H1 (cell line): Measurements from ENCODE around the gene AGPAT3. TPM values are rescaled to one million over a fixed set of nuclear protein-coding genes. Genes with fewer than 3 reads are reported as not detected.
A peak's percentile ranks its signal among the peaks of the same experiment; 100 is the strongest.

Experiments
- CTCF ChIA-PET: fragments of 300-600 bp; sonication (Branson Sonifier 250); formaldehyde crosslinking; loops from one replicate; lab custom pipeline; 2021; ENCODE audit not compliant: partially characterized antibody; lab: Charles Lee
- POLR2A ChIA-PET: fragments of 300-600 bp; sonication (Branson Sonifier 250); formaldehyde crosslinking; loops from one replicate; lab custom pipeline; 2021; ENCODE audit warnings: inconsistent platforms; ENCODE audit not compliant: partially characterized antibody; lab: Charles Lee
- DNase-seq, 2 experiments: peaks; one replicate each; pipeline versions ENCODE4 v3.0.0 to v3.0.0-alpha.2; 2010 to 2022; ENCODE audit warnings: low spot score in 2 of 2, low read depth in 1 of 2, mixed read lengths in 1 of 2
- FAIRE-seq: peaks from 2 replicates; lab custom pipeline; 2011; peaks lifted over from hg19 to GRCh38; lab: Jason Lieb, UNC
- H2AFZ ChIP-seq: 2 replicates; pipeline ENCODE4 v1.8.1; 2012; ENCODE audit warnings: low read length, inconsistent platforms
- H2AK5ac ChIP-seq: 2 replicates; pipeline ENCODE4 v1.6.1; 2013; ENCODE audit warnings: low read depth, low read length
- H2BK120ac ChIP-seq: replicated peaks from 2 replicates; pipeline ENCODE3; 2013; ENCODE audit warnings: low read depth, low read length, inconsistent platforms
- H2BK12ac ChIP-seq: 2 replicates; pipeline ENCODE4 v1.6.1; 2013; ENCODE audit warnings: low read depth, low read length
- H2BK15ac ChIP-seq: 2 replicates; pipeline ENCODE4 v1.6.1; 2013; ENCODE audit warnings: low read length
- H2BK20ac ChIP-seq: 2 replicates; pipeline ENCODE4 v1.6.1; 2013; ENCODE audit warnings: low read length
- H2BK5ac ChIP-seq: 2 replicates; pipeline ENCODE4 v1.6.1; 2013; ENCODE audit warnings: low read depth, low read length
- H3K14ac ChIP-seq: 2 replicates; pipeline ENCODE4 v1.6.1; 2013; ENCODE audit warnings: inconsistent platforms; ENCODE audit not compliant: insufficient read length
- H3K18ac ChIP-seq: 2 replicates; pipeline ENCODE4 v1.6.1; 2013; ENCODE audit warnings: low read length; ENCODE audit errors: extremely low read depth
- H3K23ac ChIP-seq: 2 replicates; pipeline ENCODE4 v1.6.1; 2013; ENCODE audit warnings: inconsistent platforms; ENCODE audit not compliant: insufficient read length
- H3K23me2 ChIP-seq: 2 replicates; pipeline ENCODE4 v1.6.1; 2013; ENCODE audit warnings: low read depth, low read length
- H3K27ac ChIP-seq: 2 replicates; pipeline ENCODE4 v1.6.1; 2011; ENCODE audit warnings: low read depth, low read length, inconsistent platforms
- H3K27me3 ChIP-seq, 4 experiments: replicated peaks in 1 of 4; 1 replicate in 1 of 4; 2 replicates in 3 of 4; pipeline versions ENCODE4 v1.6.1 to v1.8.1; 2011 to 2013; ENCODE audit warnings: low read length in 3 of 4, mild to moderate bottlenecking in 3 of 4, inconsistent platforms in 2 of 4, mixed read lengths in 2 of 4, moderate library complexity in 1 of 4; ENCODE audit not compliant: control insufficient read depth in 3 of 4, insufficient read depth in 3 of 4; ENCODE audit errors: extremely low read depth in 1 of 4
- H3K36me3 ChIP-seq, 4 experiments: 2 replicates each; pipeline versions ENCODE4 v1.6.1 to v1.8.1; 2011 to 2013; ENCODE audit warnings: mild to moderate bottlenecking in 4 of 4, low read length in 3 of 4, moderate library complexity in 2 of 4, control low read depth in 1 of 4, inconsistent platforms in 1 of 4; ENCODE audit not compliant: insufficient read depth in 4 of 4, control insufficient read depth in 2 of 4
- H3K4ac ChIP-seq: replicated peaks from 2 replicates; pipeline ENCODE3; 2013; ENCODE audit warnings: low read length, low read depth, mixed read lengths, inconsistent platforms; ENCODE audit not compliant: insufficient read length
- H3K4me1 ChIP-seq, 4 experiments: replicated peaks in 1 of 4; 1 replicate in 1 of 4; 2 replicates in 3 of 4; pipeline versions ENCODE4 v1.6.1 to v1.8.1; 2011 to 2013; ENCODE audit warnings: low read length in 3 of 4, inconsistent platforms in 2 of 4, mixed read lengths in 1 of 4; ENCODE audit not compliant: insufficient read depth in 4 of 4, control insufficient read depth in 3 of 4
- H3K4me2 ChIP-seq, 2 experiments: 2 replicates each; pipeline versions ENCODE4 v1.6.1 to v1.8.1; 2011 to 2013; ENCODE audit warnings: low read depth in 2 of 2, low read length in 2 of 2, control low read depth in 1 of 2, inconsistent platforms in 1 of 2, mild to moderate bottlenecking in 1 of 2; ENCODE audit not compliant: insufficient read depth in 1 of 2
- H3K4me3 ChIP-seq, 4 experiments: fragments of 200-600, 300-600 bp in 1 of 4; sonication (generic), shearing (Covaris generic), sonication (Bioruptor Twin) in 1 of 4; 2 replicates each; pipeline versions ENCODE4 v1.5.1 to v1.8.1; 2011 to 2016; ENCODE audit warnings: low read length in 4 of 4, low read depth in 3 of 4, control low read depth in 2 of 4, inconsistent platforms in 2 of 4, mild to moderate bottlenecking in 2 of 4, mixed read lengths in 1 of 4, moderate library complexity in 1 of 4; ENCODE audit not compliant: insufficient read depth in 2 of 4; ENCODE audit errors: extremely low read depth in 1 of 4
- H3K56ac ChIP-seq: replicated peaks from 2 replicates; pipeline ENCODE3; 2013; ENCODE audit warnings: low read depth, mild to moderate bottlenecking, mixed read lengths, low read length, inconsistent platforms; ENCODE audit not compliant: insufficient read length
- H3K79me1 ChIP-seq: 2 replicates; pipeline ENCODE4 v1.6.1; 2013; ENCODE audit warnings: low read depth, low read length, control low read depth
- H3K79me2 ChIP-seq, 2 experiments: 2 replicates each; pipeline versions ENCODE4 v1.6.1 to v1.8.1; 2012 to 2013; ENCODE audit warnings: low read length in 2 of 2, mild to moderate bottlenecking in 2 of 2, inconsistent platforms in 1 of 2; ENCODE audit not compliant: insufficient read depth in 2 of 2, control insufficient read depth in 1 of 2
- H3K9ac ChIP-seq, 4 experiments: replicated peaks in 1 of 4; 1 replicate in 1 of 4; 2 replicates in 3 of 4; pipeline versions ENCODE4 v1.6.1 to v1.8.1; 2011 to 2013; ENCODE audit warnings: low read depth in 3 of 4, low read length in 3 of 4, control low read depth in 2 of 4, mild to moderate bottlenecking in 2 of 4, moderate library complexity in 2 of 4, inconsistent platforms in 1 of 4; ENCODE audit errors: extremely low read depth in 1 of 4
- H3K9me3 ChIP-seq, 2 experiments: 2 replicates each; pipeline versions ENCODE4 v1.6.1 to v1.8.1; 2012 to 2013; ENCODE audit warnings: mild to moderate bottlenecking in 2 of 2, moderate library complexity in 2 of 2, control low read depth in 1 of 2, inconsistent platforms in 1 of 2, low read depth in 1 of 2, low read length in 1 of 2, mixed read lengths in 1 of 2; ENCODE audit not compliant: insufficient read depth in 2 of 2
- H4K20me1 ChIP-seq, 2 experiments: replicated peaks in 1 of 2; 2 replicates each; pipeline versions ENCODE3 to v1.8.1; 2011 to 2013; ENCODE audit warnings: inconsistent platforms in 2 of 2, low read length in 2 of 2, mild to moderate bottlenecking in 1 of 2; ENCODE audit not compliant: insufficient read depth in 2 of 2, control insufficient read depth in 1 of 2
- H4K5ac ChIP-seq: 2 replicates; pipeline ENCODE4 v1.6.1; 2013; ENCODE audit warnings: low read length, low read depth, mixed read lengths, inconsistent platforms; ENCODE audit not compliant: insufficient read length
- H4K8ac ChIP-seq: 2 replicates; pipeline ENCODE4 v1.8.0; 2013; ENCODE audit warnings: mild to moderate bottlenecking, moderate library complexity, low read length, inconsistent platforms; ENCODE audit not compliant: insufficient read depth; ENCODE audit errors: extremely low read depth
- H4K91ac ChIP-seq: replicated peaks from 2 replicates; pipeline ENCODE3; 2013; ENCODE audit warnings: low read length, mixed read lengths, inconsistent platforms; ENCODE audit not compliant: insufficient read length
- RXRA ChIP-seq: IDR thresholded peaks from 2 replicates; pipeline ENCODE4 v1.6.1; 2011; ENCODE audit warnings: low read depth, mild to moderate bottlenecking, low read length, moderate library complexity; ENCODE audit not compliant: insufficient read depth
- WGBS, 2 experiments: shearing (Covaris generic) in 1 of 2; methylation state at CpG; one replicate each; pipeline versions ENCODE4 v1.1.6 to v1.1.7; 2013 to 2015; ENCODE audit warnings: low lambda C conversion rate in 2 of 2, mixed read lengths in 2 of 2, inconsistent platforms in 1 of 2, low coverage in 1 of 2, missing lambda C conversion rate in 1 of 2; ENCODE audit not compliant: insufficient replicate concordance in 2 of 2, insufficient coverage in 1 of 2, insufficient read length in 1 of 2; ENCODE audit errors: extremely low coverage in 1 of 2, missing lambda C conversion rate in 1 of 2; 5-methylcytosine and 5-hydroxymethylcytosine counted together
- polyA plus RNA-seq, 7 experiments: library from polyadenylated mRNA; depleted of rRNA in 3 of 7; stranded (reverse) in 5 of 7; unstranded in 2 of 7; fragments of >200 nt in 5 of 7; fragments of 200-250 nt in 2 of 7; gene quantifications; 1 replicate in 5 of 7; 2 replicates in 1 of 7; 4 replicates in 1 of 7; pipeline versions ENCODE4 v1.2.1 to v1.2.3, GENCODE V29; 2011 to 2013; ENCODE audit warnings: missing spikeins in 2 of 7, mixed read lengths in 2 of 7
- total RNA-seq: library from RNA; stranded (reverse); fragmentation: NEBNext Ultra II Directional; extraction: Animal tissue kit (Norgen Biotek cat#: 25700); gene quantifications from 2 replicates; pipeline ENCODE4 v1.2.1, GENCODE V29; 2021
- TF ChIP-seq, protein P1 (sequence below): IDR thresholded peaks from 2 replicates; pipeline ENCODE4 v1.6.1; 2011; ENCODE audit warnings: low read length, improper control_type of control experiment

The AGPAT3 gene
- total and polyA plus RNA-seq, 2 of the 8 experiments (the other 6 are each of a cell fraction or from before 2014, with no cell fraction given) = 5.8 to 7.3 TPM

DNA sequence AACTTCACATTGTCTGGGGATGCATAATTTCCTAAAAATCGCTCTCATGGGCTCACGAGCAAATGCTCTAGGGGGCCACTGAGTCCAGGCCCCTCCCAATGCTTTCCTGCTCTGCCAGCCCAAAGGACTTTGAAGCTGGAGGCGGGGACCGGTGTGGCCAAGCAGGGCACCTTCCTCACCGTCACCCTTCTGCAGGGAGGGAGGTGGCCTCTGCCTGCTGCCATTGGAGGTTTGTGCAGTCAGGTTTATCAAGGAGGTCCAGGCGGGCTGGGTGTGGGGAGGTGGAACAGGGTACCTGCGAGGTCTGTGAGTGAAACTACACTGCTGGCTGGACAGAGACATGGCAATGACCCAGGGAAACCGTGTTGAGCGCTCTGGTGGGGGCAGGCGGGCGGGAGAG lies 89.0 kb downstream of the AGPAT3 start:
- TF ChIP-seq, protein P1, sequence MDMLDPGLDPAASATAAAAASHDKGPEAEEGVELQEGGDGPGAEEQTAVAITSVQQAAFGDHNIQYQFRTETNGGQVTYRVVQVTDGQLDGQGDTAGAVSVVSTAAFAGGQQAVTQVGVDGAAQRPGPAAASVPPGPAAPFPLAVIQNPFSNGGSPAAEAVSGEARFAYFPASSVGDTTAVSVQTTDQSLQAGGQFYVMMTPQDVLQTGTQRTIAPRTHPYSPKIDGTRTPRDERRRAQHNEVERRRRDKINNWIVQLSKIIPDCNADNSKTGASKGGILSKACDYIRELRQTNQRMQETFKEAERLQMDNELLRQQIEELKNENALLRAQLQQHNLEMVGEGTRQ = no peak
- TF ChIP-seq RXRA = no peak
- TF ChIP-seq, all 59 proteins: peak for 0
- Histone ChIP-seq H2BK5ac (no peak overlapping the region), H3K18ac (no peak overlapping the region), H2AFZ (no peak overlapping the region), H3K9ac (no peak overlapping the region), H3K36me3 (no peaks in the 10 kb centered on the region), H3K79me2 (no peaks in the 10 kb centered on the region), H3K23ac (no peak overlapping the region), H3K14ac (no peak overlapping the region), H3K4ac (no peak overlapping the region), H3K27me3 (no peaks in the 10 kb centered on the region; a peak in 1 of 7 replicates), H2BK120ac (no peak overlapping the region), H3K23me2 (peaks cover 10% of the 10 kb centered on the region; the same call in 1 of the 2 replicates), H3K4me2 (no peak overlapping the region), H2BK20ac (no peak overlapping the region), H3K56ac (no peak overlapping the region), H4K8ac (no peak overlapping the region), H3K9me3 (peaks cover 0 to 4% of the 10 kb centered on the region in 2 experiments; a peak in 1 of 4 replicates), H2BK12ac (peak overlapping the region; percentile 39; the same call in 1 of the 2 replicates), H4K91ac (no peak overlapping the region), H3K4me3 (no peak overlapping the region), H3K4me1 (peaks cover 0 to 8% (median 2%) of the 10 kb centered on the region in 4 experiments; a peak in 4 of 7 replicates), H4K5ac (no peak overlapping the region), H2BK15ac (no peak overlapping the region), H3K79me1 (no peaks in the 10 kb centered on the region; the same call in 1 of the 2 replicates), H2AK5ac (no peak overlapping the region), H4K20me1 (peaks cover 0 to 11% of the 10 kb centered on the region in 2 experiments), H3K27ac (no peak overlapping the region)
- POLR2A ChIA-PET = interaction anchor here (0.7 to 1.2 kb wide), 3 partner anchors 65 to 158 kb away, joined by 3 read pairs; no protein-coding TSS in a partner anchor
- DNase-seq (no peak), FAIRE-seq (no peak)
- 86% methylated on average over 11 of the region's 11 CpGs; no CpG with 5 or more reads in 1 of the 2 experiments for WGBS, 2 experiments
- CTCF ChIA-PET = interaction anchor here (1.1 to 8.6 kb wide), 5 partner anchors 11 to 109 kb away, joined by 4 to 80 read pairs (median 5); no protein-coding TSS in a partner anchor
